Subcutaneous abdominal adipose tissue (tissue), 5 donors: ENCODE results near the gene USP7.

Source experiments
- H3K27ac ChIP-seq: one replicate; pipeline ENCODE4 v1.7.0; 2013; ENCODE audit warnings: low read depth, mild to moderate bottlenecking, inconsistent platforms, low read length, moderate library complexity
- H3K27me3 ChIP-seq, 5 donors: one replicate each; pipeline ENCODE4 v1.7.0; 2013; ENCODE audit warnings: low read length in 5 of 5, inconsistent platforms in 1 of 5; ENCODE audit not compliant: control insufficient read depth in 5 of 5, insufficient read depth in 4 of 5
- H3K36me3 ChIP-seq, 5 donors: one replicate each; pipeline ENCODE4 v1.7.0; 2013; ENCODE audit warnings: low read length in 5 of 5; ENCODE audit not compliant: control insufficient read depth in 5 of 5, insufficient read depth in 5 of 5
- H3K4me1 ChIP-seq, 5 donors: one replicate each; pipeline ENCODE4 v1.7.0; 2013; ENCODE audit warnings: low read length in 5 of 5, mild to moderate bottlenecking in 3 of 5, moderate library complexity in 1 of 5; ENCODE audit not compliant: control insufficient read depth in 5 of 5, insufficient read depth in 5 of 5
- H3K4me3 ChIP-seq, 5 donors: one replicate each; pipeline ENCODE4 v1.7.0; 2013; ENCODE audit warnings: low read length in 5 of 5, low read depth in 1 of 5
- H3K9ac ChIP-seq, 5 donors: one replicate each; pipeline ENCODE4 v1.7.0; 2013; ENCODE audit warnings: low read length in 5 of 5, mild to moderate bottlenecking in 4 of 5, moderate library complexity in 3 of 5
- H3K9me3 ChIP-seq, 5 donors: one replicate each; pipeline ENCODE4 v1.7.0; 2013; ENCODE audit warnings: low read length in 5 of 5; ENCODE audit not compliant: control insufficient read depth in 5 of 5
- donor health status: healthy.
- donor health status: healthy.
- donor health status: healthy.
- donor health status: healthy.
- donor health status: healthy.

The USP7 gene

GRCh38 chr16:8946544-8946943 is 17.2 kb downstream of the USP7 start:
- no peaks in the 10 kb centered on the region for H3K36me3 ChIP-seq
- no peak overlapping the region for H3K4me3 ChIP-seq
- H3K4me1 ChIP-seq = peaks cover 3 to 77% (median 70%) of the 10 kb centered on the region in 5 donors
- no peaks in the 10 kb centered on the region for H3K27me3 ChIP-seq
- H3K9ac ChIP-seq = no peak overlapping the region
- no peaks in the 10 kb centered on the region for H3K9me3 ChIP-seq
- H3K27ac ChIP-seq = no peak overlapping the region

GRCh38 chr16:8945626-8946296 is 17.9 kb downstream of the USP7 start:
- Histone ChIP-seq H3K4me1 (peaks cover 3 to 69% (median 65%) of the 10 kb centered on the region in 5 donors), H3K9ac (no peak overlapping the region), H3K27ac (no peak overlapping the region), H3K9me3 (no peaks in the 10 kb centered on the region), H3K36me3 (no peaks in the 10 kb centered on the region), H3K4me3 (no peak overlapping the region), H3K27me3 (no peaks in the 10 kb centered on the region)

- peaks cover 6 to 64% (median 54%) of the 10 kb centered on the region in 5 donors for H3K4me1 ChIP-seq
- peaks cover 0 to 5% (median 0%) of the 10 kb centered on the region in 5 donors for H3K36me3 ChIP-seq
- peak overlapping the region in 1 of 5 donors; percentile 42 for H3K9ac ChIP-seq
- H3K27me3 ChIP-seq = no peaks in the 10 kb centered on the region
- no peak overlapping the region for H3K4me3 ChIP-seq
- H3K27ac ChIP-seq = no peak overlapping the region
- H3K9me3 ChIP-seq = no peaks in the 10 kb centered on the region
These were observed 19.5 kb downstream of the USP7 start for GRCh38 chr16:8943966-8944759.

DNA sequence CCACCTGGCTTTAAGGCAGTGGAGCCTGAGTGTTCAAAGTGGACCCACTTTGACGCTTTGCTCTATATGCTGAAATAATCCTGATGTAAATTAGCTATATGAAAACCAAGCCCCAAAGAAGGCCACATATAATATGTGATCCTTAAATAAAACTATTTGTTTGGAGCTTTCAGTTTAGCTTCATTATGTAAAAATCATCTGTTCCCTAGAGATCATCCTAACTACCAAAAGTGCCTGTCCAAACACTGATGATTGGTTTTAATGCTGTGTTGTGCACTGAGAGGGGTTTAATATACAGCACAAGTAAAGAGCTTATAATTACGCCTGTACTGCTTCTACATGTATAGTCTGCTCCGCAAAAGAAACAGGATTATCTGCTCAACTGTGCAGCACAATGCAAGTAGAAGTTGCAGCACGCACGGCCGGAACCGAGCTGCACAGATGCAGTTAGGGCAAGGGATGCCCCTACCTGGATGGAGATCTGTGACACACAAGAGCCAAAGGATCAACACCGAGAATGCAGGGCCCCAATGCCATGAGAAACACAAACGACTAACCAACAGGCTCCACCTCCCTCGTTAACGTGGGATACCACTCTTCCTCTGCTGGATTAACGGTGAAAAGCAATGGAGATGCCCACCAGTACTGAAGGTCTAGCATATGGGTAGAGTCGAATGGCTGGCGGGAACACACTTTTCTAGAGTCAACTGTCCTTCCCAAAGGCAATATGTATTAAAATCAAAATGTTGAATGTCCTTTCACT is 20.5 kb downstream of the USP7 start:
- Histone ChIP-seq H3K4me1 (peaks cover 6 to 60% (median 47%) of the 10 kb centered on the region in 5 donors), H3K9me3 (no peaks in the 10 kb centered on the region), H3K27me3 (no peaks in the 10 kb centered on the region), H3K27ac (no peak overlapping the region), H3K36me3 (peaks cover 0 to 5% (median 0%) of the 10 kb centered on the region in 5 donors), H3K9ac (no peak overlapping the region), H3K4me3 (no peak overlapping the region)

- Histone ChIP-seq H3K4me1 (peaks cover 6 to 56% (median 42%) of the 10 kb centered on the region in 5 donors), H3K9me3 (no peaks in the 10 kb centered on the region), H3K27ac (no peak overlapping the region), H3K9ac (no peak overlapping the region), H3K27me3 (no peaks in the 10 kb centered on the region), H3K36me3 (peaks cover 0 to 5% (median 0%) of the 10 kb centered on the region in 5 donors), H3K4me3 (peak overlapping the region in 1 of 5 donors; percentile 11)
These were observed 21.9 kb downstream of the USP7 start for GRCh38 chr16:8941718-8942344.

DNA sequence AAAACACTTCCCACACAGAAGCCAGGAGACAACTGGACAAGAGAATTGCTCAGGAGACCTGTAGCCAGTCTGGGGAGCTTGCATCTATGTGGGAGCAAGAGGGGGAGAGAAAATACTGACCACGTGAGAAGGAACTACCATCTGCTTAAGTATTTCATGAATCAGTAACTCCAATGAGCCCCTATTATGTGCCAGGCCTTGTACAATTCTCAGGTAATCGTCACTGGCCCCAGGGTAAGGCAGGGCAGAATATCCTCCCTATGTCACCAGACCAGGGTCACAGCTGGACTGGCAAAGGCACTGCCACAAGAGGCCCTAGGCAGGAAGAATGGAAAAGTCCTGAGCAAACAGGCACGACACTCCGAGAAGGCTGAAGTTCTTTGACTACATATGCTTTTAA is 25.9 kb downstream of the USP7 start:
- H3K4me1 ChIP-seq = peaks cover 6 to 38% (median 19%) of the 10 kb centered on the region in 5 donors
- no peaks in the 10 kb centered on the region for H3K27me3 ChIP-seq
- no peak overlapping the region for H3K4me3 ChIP-seq
- no peak overlapping the region for H3K27ac ChIP-seq
- H3K9ac ChIP-seq = no peak overlapping the region
- peaks cover 0 to 5% (median 0%) of the 10 kb centered on the region in 5 donors for H3K36me3 ChIP-seq
- H3K9me3 ChIP-seq = no peaks in the 10 kb centered on the region

- Histone ChIP-seq H3K4me1 (peaks cover 2 to 25% (median 8%) of the 10 kb centered on the region in 5 donors), H3K9me3 (no peaks in the 10 kb centered on the region), H3K36me3 (peaks cover 0 to 5% (median 0%) of the 10 kb centered on the region in 5 donors), H3K27me3 (no peaks in the 10 kb centered on the region), H3K27ac (no peak overlapping the region), H3K9ac (no peak overlapping the region), H3K4me3 (no peak overlapping the region)
These were observed 27.3 kb downstream of the USP7 start for GRCh38 chr16:8936421-8936820.

DNA sequence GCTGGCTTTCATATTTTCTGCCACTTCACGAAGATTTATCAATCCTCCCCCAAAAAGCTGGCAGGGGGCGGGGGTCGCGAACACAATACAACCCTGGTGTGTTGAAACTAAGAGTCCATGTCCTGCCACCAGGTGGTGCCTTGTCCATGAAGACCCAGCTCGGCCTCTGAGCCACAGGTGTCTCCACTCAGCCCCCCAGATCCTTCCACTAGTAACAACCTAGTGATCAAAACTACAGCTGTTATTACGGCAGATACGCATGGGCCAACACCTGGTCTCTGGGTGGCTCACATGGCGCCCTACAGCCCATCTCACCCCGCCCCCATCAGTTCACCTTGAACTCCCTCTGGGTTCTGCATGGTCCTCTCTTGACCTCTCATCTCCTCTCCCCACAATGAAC is 27.7 kb downstream of the USP7 start:
- no peak overlapping the region for H3K27ac ChIP-seq
- no peak overlapping the region for H3K4me3 ChIP-seq
- H3K27me3 ChIP-seq = no peaks in the 10 kb centered on the region
- H3K36me3 ChIP-seq = peaks cover 0 to 5% (median 0%) of the 10 kb centered on the region in 5 donors
- H3K9ac ChIP-seq = no peak overlapping the region
- no peaks in the 10 kb centered on the region for H3K9me3 ChIP-seq
- peaks cover 2 to 22% (median 8%) of the 10 kb centered on the region in 5 donors for H3K4me1 ChIP-seq

DNA sequence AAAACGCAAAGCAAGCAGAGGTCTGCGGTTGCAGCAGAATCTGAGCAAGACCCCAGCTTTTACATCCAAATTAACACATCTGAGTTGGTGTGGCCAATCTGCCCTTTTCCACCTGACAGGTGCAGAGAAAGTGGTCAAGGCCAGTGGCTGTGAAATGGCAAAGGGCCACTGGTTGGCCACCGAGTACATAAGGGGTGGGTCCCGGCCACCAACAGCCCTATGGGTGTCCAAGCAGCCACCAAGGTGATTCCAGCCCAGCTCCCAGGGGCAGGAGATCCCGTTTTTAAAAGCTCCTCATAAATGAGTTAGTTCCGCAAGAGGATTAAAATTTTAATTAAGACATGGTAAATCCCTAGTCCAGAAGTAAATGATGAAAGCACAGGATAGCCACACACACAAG is 29.1 kb downstream of the USP7 start:
- H3K9me3 ChIP-seq = no peaks in the 10 kb centered on the region
- H3K27me3 ChIP-seq = no peaks in the 10 kb centered on the region
- H3K27ac ChIP-seq = no peak overlapping the region
- H3K9ac ChIP-seq = no peak overlapping the region
- peaks cover 0 to 12% (median 7%) of the 10 kb centered on the region in 5 donors for H3K4me1 ChIP-seq
- peaks cover 4 to 6% (median 5%) of the 10 kb centered on the region in 5 donors for H3K36me3 ChIP-seq
- H3K4me3 ChIP-seq = no peak overlapping the region
